ENCODE data around the gene RTF1.
"Not testable (repeated sequence)": the region's sequence is repeated elsewhere in the genome, so short reads cannot be mapped to it uniquely, and the experiment has no call there.

RTF1 gene

DNA sequence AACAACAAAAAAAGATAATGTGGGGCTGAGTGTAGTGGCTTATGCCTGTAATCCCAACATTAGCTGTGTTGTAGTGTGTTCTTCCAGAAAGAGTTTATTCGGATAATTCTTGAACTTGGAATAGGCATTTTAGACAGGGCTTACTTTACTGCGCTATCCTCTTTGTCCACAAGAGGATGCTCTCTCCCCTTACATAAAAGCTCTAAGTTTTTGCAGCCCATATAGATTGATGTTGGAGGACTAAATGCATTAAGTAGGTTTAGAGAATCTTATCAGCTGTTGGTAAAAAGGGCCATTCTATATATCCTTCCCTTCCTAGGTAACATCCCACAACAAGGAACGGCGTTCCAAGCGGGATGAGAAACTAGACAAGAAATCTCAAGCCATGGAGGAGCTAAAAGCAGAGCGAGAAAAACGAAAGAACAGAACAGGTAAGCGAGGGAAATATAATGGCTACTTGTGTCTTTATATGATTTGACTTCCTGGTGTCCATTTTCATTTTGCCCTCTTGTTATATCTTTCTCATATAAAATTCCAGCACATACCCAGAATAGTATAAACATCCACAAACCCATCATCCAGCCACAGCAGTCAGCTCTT lies 49.0 kb downstream of the RTF1 start:
- Histone ChIP-seq H3K4me2 (no peak overlapping the region), H3K36me3 (ENCODE audit: insufficient read depth) (peaks cover under 1% of the 10 kb centered on the region; the same call in 1 of the 2 replicates), H3K79me2 (ENCODE audit: insufficient read depth, low read depth) (no peaks in the 10 kb centered on the region), H3K9ac (no peak overlapping the region), H3K4me1 (ENCODE audit: low read depth, poor library complexity, severe bottlenecking) (no peaks in the 10 kb centered on the region), H2AFZ (ENCODE audit: low read depth) (no peak overlapping the region), H3K27ac (no peak overlapping the region), H3K27me3 (ENCODE audit: insufficient read depth, low read depth) (no peaks in the 10 kb centered on the region), H3K4me3 (IDR thresholded peaks at IDR 0.05; ENCODE audit: insufficient read depth, low read depth, low read length) (no peak overlapping the region), H4K20me1 (ENCODE audit: insufficient read depth) (no peaks in the 10 kb centered on the region)
- TF ChIP-seq, protein P1, sequence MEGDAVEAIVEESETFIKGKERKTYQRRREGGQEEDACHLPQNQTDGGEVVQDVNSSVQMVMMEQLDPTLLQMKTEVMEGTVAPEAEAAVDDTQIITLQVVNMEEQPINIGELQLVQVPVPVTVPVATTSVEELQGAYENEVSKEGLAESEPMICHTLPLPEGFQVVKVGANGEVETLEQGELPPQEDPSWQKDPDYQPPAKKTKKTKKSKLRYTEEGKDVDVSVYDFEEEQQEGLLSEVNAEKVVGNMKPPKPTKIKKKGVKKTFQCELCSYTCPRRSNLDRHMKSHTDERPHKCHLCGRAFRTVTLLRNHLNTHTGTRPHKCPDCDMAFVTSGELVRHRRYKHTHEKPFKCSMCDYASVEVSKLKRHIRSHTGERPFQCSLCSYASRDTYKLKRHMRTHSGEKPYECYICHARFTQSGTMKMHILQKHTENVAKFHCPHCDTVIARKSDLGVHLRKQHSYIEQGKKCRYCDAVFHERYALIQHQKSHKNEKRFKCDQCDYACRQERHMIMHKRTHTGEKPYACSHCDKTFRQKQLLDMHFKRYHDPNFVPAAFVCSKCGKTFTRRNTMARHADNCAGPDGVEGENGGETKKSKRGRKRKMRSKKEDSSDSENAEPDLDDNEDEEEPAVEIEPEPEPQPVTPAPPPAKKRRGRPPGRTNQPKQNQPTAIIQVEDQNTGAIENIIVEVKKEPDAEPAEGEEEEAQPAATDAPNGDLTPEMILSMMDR (conservative IDR thresholded peaks at IDR 0.05; ENCODE audit: low read depth, low read length), result peak; percentile 92

DNA sequence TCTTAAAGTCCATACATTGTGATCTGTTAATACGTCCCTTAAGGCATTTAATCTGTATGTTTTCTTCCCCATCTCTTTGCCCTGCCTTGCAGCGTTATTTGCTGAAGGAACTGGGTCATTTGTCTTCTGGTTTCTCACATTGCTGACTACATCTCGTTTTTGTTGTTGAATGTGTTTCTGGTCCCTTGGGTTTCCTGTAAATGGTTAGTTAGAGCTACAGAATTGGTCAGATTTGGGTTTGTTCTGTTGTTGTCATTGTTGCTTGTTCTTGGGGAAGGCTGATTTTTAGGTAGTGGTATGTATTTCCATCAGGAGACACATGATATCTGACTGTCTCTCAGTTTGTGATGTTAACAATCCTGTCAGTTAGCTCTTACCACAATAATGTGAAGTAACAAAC lies 49.8 kb downstream of the RTF1 start:
- TF ChIP-seq, protein P1 (conservative IDR thresholded peaks at IDR 0.05; ENCODE audit: low read depth, low read length), result no peak
- H3K36me3 ChIP-seq (ENCODE audit: insufficient read depth), result peaks cover 6% of the 10 kb centered on the region; the same call in 1 of the 2 replicates
- H3K4me1 ChIP-seq (ENCODE audit: low read depth, poor library complexity, severe bottlenecking), result no peaks in the 10 kb centered on the region
- H2AFZ ChIP-seq (ENCODE audit: low read depth), result no peak overlapping the region
- H3K27ac ChIP-seq, result no peak overlapping the region
- no peaks in the 10 kb centered on the region for H4K20me1 ChIP-seq (ENCODE audit: insufficient read depth)
- no peak overlapping the region for H3K4me2 ChIP-seq
- H3K79me2 ChIP-seq (ENCODE audit: insufficient read depth, low read depth), result no peaks in the 10 kb centered on the region
- no peak overlapping the region for H3K9ac ChIP-seq
- no peak overlapping the region for H3K4me3 ChIP-seq (IDR thresholded peaks at IDR 0.05; ENCODE audit: insufficient read depth, low read depth, low read length)
- H3K27me3 ChIP-seq (ENCODE audit: insufficient read depth, low read depth), result no peaks in the 10 kb centered on the region

GRCh38 chr15:41469644-41470043 lies 52.7 kb downstream of the RTF1 start:
- H3K4me2 ChIP-seq; H3K79me2 ChIP-seq (ENCODE audit: insufficient read depth, low read depth); H2AFZ ChIP-seq (ENCODE audit: low read depth); H3K4me1 ChIP-seq (ENCODE audit: low read depth, poor library complexity, severe bottlenecking); H3K4me3 ChIP-seq (IDR thresholded peaks at IDR 0.05; ENCODE audit: insufficient read depth, low read depth, low read length); H3K9ac ChIP-seq; H3K36me3 ChIP-seq (ENCODE audit: insufficient read depth); H4K20me1 ChIP-seq (ENCODE audit: insufficient read depth); H3K27ac ChIP-seq; H3K27me3 ChIP-seq (ENCODE audit: insufficient read depth, low read depth): not testable (repeated sequence)

DNA sequence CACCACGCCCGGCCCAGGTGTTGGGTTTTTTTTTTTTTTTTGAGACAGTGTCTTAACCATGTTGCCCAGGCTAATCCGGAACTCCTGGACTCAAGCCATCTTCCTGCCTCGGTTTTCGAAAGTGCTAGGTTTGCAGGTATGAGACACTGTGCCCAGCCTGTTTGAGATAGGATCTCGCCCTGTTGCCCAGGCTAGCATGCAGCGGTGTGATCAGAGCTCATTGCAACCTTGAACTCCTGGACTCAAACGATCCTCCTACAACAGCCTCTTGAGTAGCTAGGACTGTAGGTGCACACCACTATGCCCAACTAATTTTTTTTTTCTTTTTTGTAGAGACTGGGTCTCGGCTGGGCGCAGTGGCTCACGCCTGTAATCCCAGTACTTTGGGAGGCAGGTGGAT lies 56.5 kb downstream of the RTF1 start:
- Histone ChIP-seq H3K4me1 (ENCODE audit: low read depth, poor library complexity, severe bottlenecking) (no peaks in the 10 kb centered on the region), H3K79me2 (ENCODE audit: insufficient read depth, low read depth) (no peaks in the 10 kb centered on the region), H4K20me1 (ENCODE audit: insufficient read depth) (no peaks in the 10 kb centered on the region), H3K36me3 (ENCODE audit: insufficient read depth) (peaks cover 14% of the 10 kb centered on the region; the same call in 1 of the 2 replicates), H3K4me3 (IDR thresholded peaks at IDR 0.05; ENCODE audit: insufficient read depth, low read depth, low read length) (no peak overlapping the region), H3K27ac (no peak overlapping the region), H3K4me2 (no peak overlapping the region), H3K27me3 (ENCODE audit: insufficient read depth, low read depth) (no peaks in the 10 kb centered on the region), H3K9ac (no peak overlapping the region), H2AFZ (ENCODE audit: low read depth) (no peak overlapping the region)
- TF ChIP-seq, protein P1 (conservative IDR thresholded peaks at IDR 0.05; ENCODE audit: low read depth, low read length), result no peak

DNA sequence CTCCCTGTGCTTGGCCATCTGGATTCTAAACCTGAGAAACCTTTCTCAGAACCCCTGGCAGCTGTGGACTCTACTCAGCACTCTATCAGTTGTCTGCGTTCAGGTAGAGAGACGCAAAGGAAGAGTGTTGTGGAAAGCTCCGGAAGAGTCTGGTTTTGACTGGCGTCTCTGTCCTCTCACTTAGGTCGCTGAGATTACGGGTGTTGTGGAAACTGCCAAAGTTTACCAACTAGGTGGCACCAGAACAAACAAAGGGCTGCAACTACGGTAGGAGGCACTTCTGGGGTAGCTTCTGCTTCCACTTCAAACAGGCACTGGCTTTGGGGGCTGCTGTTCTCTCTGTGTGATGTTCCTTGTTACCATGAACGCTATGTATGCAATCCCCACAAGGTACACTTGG lies 57.5 kb downstream of the RTF1 start:
- H3K4me3 ChIP-seq (IDR thresholded peaks at IDR 0.05; ENCODE audit: insufficient read depth, low read depth, low read length), result no peak overlapping the region
- H3K9ac ChIP-seq, result no peak overlapping the region
- no peaks in the 10 kb centered on the region for H3K4me1 ChIP-seq (ENCODE audit: low read depth, poor library complexity, severe bottlenecking)
- TF ChIP-seq, protein P1 (conservative IDR thresholded peaks at IDR 0.05; ENCODE audit: low read depth, low read length), result no peak
- peaks cover 14% of the 10 kb centered on the region; the same call in 1 of the 2 replicates for H3K36me3 ChIP-seq (ENCODE audit: insufficient read depth)
- H3K27ac ChIP-seq, result no peak overlapping the region
- no peaks in the 10 kb centered on the region for H4K20me1 ChIP-seq (ENCODE audit: insufficient read depth)
- H2AFZ ChIP-seq (ENCODE audit: low read depth), result no peak overlapping the region
- no peaks in the 10 kb centered on the region for H3K79me2 ChIP-seq (ENCODE audit: insufficient read depth, low read depth)
- no peaks in the 10 kb centered on the region for H3K27me3 ChIP-seq (ENCODE audit: insufficient read depth, low read depth)
- H3K4me2 ChIP-seq, result no peak overlapping the region

Data from KMS-11 (cell line).